ENCODE measurements around the gene TMEM156. TPM values are rescaled to one million over a fixed set of nuclear protein-coding genes. Genes with fewer than 3 reads are reported as not detected.

The TMEM156 gene
- total RNA-seq, 1 experiment from 2014 or later = 240 TPM

GRCh38 chr4:38957261-38957815 is 74.9 kb downstream of the TMEM156 start:
- no peaks in the 10 kb centered on the region for H3K9me3 ChIP-seq (ENCODE audit: low read length)
- H3K4me2 ChIP-seq (ENCODE audit: low read depth, low read length, poor library complexity, severe bottlenecking) = no peak overlapping the region
- no peaks in the 10 kb centered on the region for H3K9me2 ChIP-seq (replicated peaks; ENCODE audit: insufficient read depth, low read length)
- no peaks in the 10 kb centered on the region for H3K4me1 ChIP-seq (ENCODE audit: low read length)
- H3K27ac ChIP-seq (ENCODE audit: low read length) = no peak overlapping the region
- no peaks in the 10 kb centered on the region for H4K20me1 ChIP-seq (ENCODE audit: insufficient read depth, low read depth, low read length)
- H3K36me3 ChIP-seq (ENCODE audit: insufficient read depth, low read length) = no peaks in the 10 kb centered on the region; the same call in 1 of the 2 replicates
- H3K79me2 ChIP-seq (ENCODE audit: low read length) = no peaks in the 10 kb centered on the region
- H3K27me3 ChIP-seq (ENCODE audit: low read length) = no peaks in the 10 kb centered on the region
- no peak overlapping the region for H3K4me3 ChIP-seq (ENCODE audit: low read length)
- no peak for DNase-seq
- H3K9ac ChIP-seq (ENCODE audit: low read length) = no peak overlapping the region
- no peak overlapping the region for H2AFZ ChIP-seq (ENCODE audit: low read length)

DNA sequence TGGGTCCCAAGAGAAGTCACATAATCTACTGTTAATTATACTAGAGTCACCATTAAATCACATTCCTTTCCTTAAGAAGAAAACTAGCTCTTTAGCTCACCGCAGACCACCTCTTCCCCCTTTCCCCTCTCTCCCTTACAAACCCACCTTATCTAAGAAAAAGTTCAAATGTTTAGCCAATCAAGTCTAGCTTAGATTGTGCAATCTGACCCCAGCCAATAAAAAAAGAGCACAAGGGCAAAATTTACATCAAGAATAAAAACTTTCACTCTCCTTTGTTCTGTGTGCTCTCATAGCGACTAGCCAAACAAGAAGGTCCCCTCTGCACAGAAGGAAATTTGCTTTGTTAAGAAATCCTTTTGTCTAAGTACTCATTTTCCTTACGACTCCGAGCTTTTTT is 76.3 kb downstream of the TMEM156 start:
- no peak for DNase-seq
- Histone ChIP-seq H3K27ac (ENCODE audit: low read length) (no peak overlapping the region), H3K9me3 (ENCODE audit: low read length) (no peaks in the 10 kb centered on the region), H3K36me3 (ENCODE audit: insufficient read depth, low read length) (no peaks in the 10 kb centered on the region), H3K9ac (ENCODE audit: low read length) (no peak overlapping the region), H3K4me3 (ENCODE audit: low read length) (no peak overlapping the region), H3K27me3 (ENCODE audit: low read length) (no peaks in the 10 kb centered on the region), H3K4me1 (ENCODE audit: low read length) (no peaks in the 10 kb centered on the region), H3K9me2 (replicated peaks; ENCODE audit: insufficient read depth, low read length) (no peaks in the 10 kb centered on the region), H3K79me2 (ENCODE audit: low read length) (no peaks in the 10 kb centered on the region), H2AFZ (ENCODE audit: low read length) (no peak overlapping the region), H4K20me1 (ENCODE audit: insufficient read depth, low read depth, low read length) (no peaks in the 10 kb centered on the region), H3K4me2 (ENCODE audit: low read depth, low read length, poor library complexity, severe bottlenecking) (no peak overlapping the region)

- H3K4me2 ChIP-seq (ENCODE audit: low read depth, low read length, poor library complexity, severe bottlenecking) = no peak overlapping the region
- no peak for DNase-seq
Observed at GRCh38 chr4:38954727-38955126, 77.5 kb downstream of the TMEM156 start.

GRCh38 chr4:38952017-38952416 is 80.2 kb downstream of the TMEM156 start:
- Histone ChIP-seq H3K79me2 (ENCODE audit: low read length) (no peaks in the 10 kb centered on the region), H2AFZ (ENCODE audit: low read length) (no peak overlapping the region), H3K4me2 (ENCODE audit: low read depth, low read length, poor library complexity, severe bottlenecking) (no peak overlapping the region), H3K9ac (ENCODE audit: low read length) (no peak overlapping the region), H3K27ac (ENCODE audit: low read length) (no peak overlapping the region), H3K36me3 (ENCODE audit: insufficient read depth, low read length) (no peaks in the 10 kb centered on the region), H3K9me2 (replicated peaks; ENCODE audit: insufficient read depth, low read length) (no peaks in the 10 kb centered on the region), H3K9me3 (ENCODE audit: low read length) (no peaks in the 10 kb centered on the region), H3K4me1 (ENCODE audit: low read length) (no peaks in the 10 kb centered on the region), H4K20me1 (ENCODE audit: insufficient read depth, low read depth, low read length) (no peaks in the 10 kb centered on the region), H3K4me3 (ENCODE audit: low read length) (no peak overlapping the region), H3K27me3 (ENCODE audit: low read length) (no peaks in the 10 kb centered on the region)
- no peak for DNase-seq

More at GRCh38 chr4:38954727-38955126, 77.5 kb downstream of the TMEM156 start:
- no peaks in the 10 kb centered on the region for H3K4me1 ChIP-seq (ENCODE audit: low read length)
- no peaks in the 10 kb centered on the region for H4K20me1 ChIP-seq (ENCODE audit: insufficient read depth, low read depth, low read length)
- no peaks in the 10 kb centered on the region for H3K9me2 ChIP-seq (replicated peaks; ENCODE audit: insufficient read depth, low read length)
- H2AFZ ChIP-seq (ENCODE audit: low read length) = no peak overlapping the region
- no peaks in the 10 kb centered on the region for H3K9me3 ChIP-seq (ENCODE audit: low read length)
- H3K36me3 ChIP-seq (ENCODE audit: insufficient read depth, low read length) = no peaks in the 10 kb centered on the region
- H3K9ac ChIP-seq (ENCODE audit: low read length) = no peak overlapping the region
- no peaks in the 10 kb centered on the region for H3K79me2 ChIP-seq (ENCODE audit: low read length)
- H3K27ac ChIP-seq (ENCODE audit: low read length) = no peak overlapping the region
- H3K4me3 ChIP-seq (ENCODE audit: low read length) = no peak overlapping the region
- H3K27me3 ChIP-seq (ENCODE audit: low read length) = no peaks in the 10 kb centered on the region

DNA sequence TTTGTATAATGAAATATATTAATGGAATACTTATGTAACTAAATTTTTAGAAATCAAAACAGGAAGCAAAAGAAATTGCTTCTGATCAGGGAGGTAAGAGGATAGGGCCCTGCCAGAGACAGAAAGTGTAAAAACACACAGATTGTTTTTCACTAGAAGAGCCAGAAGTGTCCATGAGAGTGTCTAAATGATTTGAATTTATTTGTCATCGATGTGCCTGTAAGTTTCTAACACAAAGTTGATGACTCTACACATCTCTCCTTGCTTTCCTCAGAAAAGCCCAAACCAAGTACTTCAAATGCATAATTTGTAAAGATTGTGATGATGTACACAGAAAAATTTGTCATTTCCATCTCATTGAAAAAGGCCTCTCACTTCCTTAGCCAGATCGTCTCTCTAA is 80.6 kb downstream of the TMEM156 start:
- no peaks in the 10 kb centered on the region for H4K20me1 ChIP-seq (ENCODE audit: insufficient read depth, low read depth, low read length)
- no peak overlapping the region for H2AFZ ChIP-seq (ENCODE audit: low read length)
- H3K9me2 ChIP-seq (replicated peaks; ENCODE audit: insufficient read depth, low read length) = no peaks in the 10 kb centered on the region
- H3K4me3 ChIP-seq (ENCODE audit: low read length) = no peak overlapping the region
- DNase-seq = no peak
- no peaks in the 10 kb centered on the region for H3K9me3 ChIP-seq (ENCODE audit: low read length)
- no peaks in the 10 kb centered on the region for H3K4me1 ChIP-seq (ENCODE audit: low read length)
- no peak overlapping the region for H3K27ac ChIP-seq (ENCODE audit: low read length)
- H3K9ac ChIP-seq (ENCODE audit: low read length) = no peak overlapping the region
- H3K79me2 ChIP-seq (ENCODE audit: low read length) = no peaks in the 10 kb centered on the region
- no peaks in the 10 kb centered on the region for H3K36me3 ChIP-seq (ENCODE audit: insufficient read depth, low read length)
- H3K4me2 ChIP-seq (ENCODE audit: low read depth, low read length, poor library complexity, severe bottlenecking) = no peak overlapping the region
- no peaks in the 10 kb centered on the region for H3K27me3 ChIP-seq (ENCODE audit: low read length)

DNA sequence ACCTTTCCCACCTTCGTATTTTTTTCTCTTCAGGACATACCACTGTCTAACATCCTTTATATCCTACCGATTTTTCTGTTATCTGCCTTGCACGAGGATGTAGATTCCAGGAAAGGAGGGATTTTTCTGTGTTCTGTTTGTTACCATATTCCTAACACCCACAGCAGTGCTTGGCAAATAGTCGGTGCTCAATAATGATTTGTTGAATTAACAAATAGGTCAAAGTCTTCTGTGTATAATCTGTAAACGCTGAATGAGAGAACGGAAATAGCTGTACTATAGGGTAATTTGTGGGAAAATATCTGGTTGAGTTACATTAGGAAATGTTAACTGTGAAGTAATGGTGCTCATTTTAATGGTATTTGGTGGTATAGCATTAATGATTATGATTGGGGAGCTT is 81.5 kb downstream of the TMEM156 start:
- no peaks in the 10 kb centered on the region for H3K9me2 ChIP-seq (replicated peaks; ENCODE audit: insufficient read depth, low read length)
- no peaks in the 10 kb centered on the region for H3K36me3 ChIP-seq (ENCODE audit: insufficient read depth, low read length)
- no peaks in the 10 kb centered on the region for H3K4me1 ChIP-seq (ENCODE audit: low read length)
- no peak overlapping the region for H3K4me3 ChIP-seq (ENCODE audit: low read length)
- no peak overlapping the region for H2AFZ ChIP-seq (ENCODE audit: low read length)
- H3K9ac ChIP-seq (ENCODE audit: low read length) = no peak overlapping the region
- no peaks in the 10 kb centered on the region for H4K20me1 ChIP-seq (ENCODE audit: insufficient read depth, low read depth, low read length)
- no peaks in the 10 kb centered on the region for H3K27me3 ChIP-seq (ENCODE audit: low read length)
- H3K27ac ChIP-seq (ENCODE audit: low read length) = no peak overlapping the region
- H3K79me2 ChIP-seq (ENCODE audit: low read length) = no peaks in the 10 kb centered on the region
- DNase-seq = no peak
- H3K9me3 ChIP-seq (ENCODE audit: low read length) = no peaks in the 10 kb centered on the region
- H3K4me2 ChIP-seq (ENCODE audit: low read depth, low read length, poor library complexity, severe bottlenecking) = no peak overlapping the region

- H3K4me1 ChIP-seq (ENCODE audit: low read length) = no peaks in the 10 kb centered on the region
- H4K20me1 ChIP-seq (ENCODE audit: insufficient read depth, low read depth, low read length) = no peaks in the 10 kb centered on the region
- H3K27me3 ChIP-seq (ENCODE audit: low read length) = no peaks in the 10 kb centered on the region
- no peak overlapping the region for H3K27ac ChIP-seq (ENCODE audit: low read length)
- no peaks in the 10 kb centered on the region for H3K9me2 ChIP-seq (replicated peaks; ENCODE audit: insufficient read depth, low read length)
- H2AFZ ChIP-seq (ENCODE audit: low read length) = no peak overlapping the region
- H3K79me2 ChIP-seq (ENCODE audit: low read length) = no peaks in the 10 kb centered on the region
- DNase-seq = no peak
- H3K4me3 ChIP-seq (ENCODE audit: low read length) = no peak overlapping the region
- H3K9me3 ChIP-seq (ENCODE audit: low read length) = no peaks in the 10 kb centered on the region
- H3K4me2 ChIP-seq (ENCODE audit: low read depth, low read length, poor library complexity, severe bottlenecking) = no peak overlapping the region
- no peak overlapping the region for H3K9ac ChIP-seq (ENCODE audit: low read length)
- no peaks in the 10 kb centered on the region for H3K36me3 ChIP-seq (ENCODE audit: insufficient read depth, low read length)
Observed at GRCh38 chr4:38950159-38950558, 82.0 kb downstream of the TMEM156 start.

GRCh38 chr4:38949411-38950051 is 82.7 kb downstream of the TMEM156 start:
- Histone ChIP-seq H3K27ac (ENCODE audit: low read length) (no peak overlapping the region), H3K9me2 (replicated peaks; ENCODE audit: insufficient read depth, low read length) (no peaks in the 10 kb centered on the region), H3K9ac (ENCODE audit: low read length) (no peak overlapping the region), H3K4me1 (ENCODE audit: low read length) (no peaks in the 10 kb centered on the region), H2AFZ (ENCODE audit: low read length) (no peak overlapping the region), H3K27me3 (ENCODE audit: low read length) (no peaks in the 10 kb centered on the region), H3K79me2 (ENCODE audit: low read length) (no peaks in the 10 kb centered on the region), H3K4me2 (ENCODE audit: low read depth, low read length, poor library complexity, severe bottlenecking) (no peak overlapping the region), H3K36me3 (ENCODE audit: insufficient read depth, low read length) (no peaks in the 10 kb centered on the region), H3K4me3 (ENCODE audit: low read length) (no peak overlapping the region), H3K9me3 (ENCODE audit: low read length) (no peaks in the 10 kb centered on the region), H4K20me1 (ENCODE audit: insufficient read depth, low read depth, low read length) (no peaks in the 10 kb centered on the region)
- no peak for DNase-seq
